ENCODE results near the gene VSTM1. TPM values are rescaled to one million over a fixed set of nuclear protein-coding genes. Genes with fewer than 3 reads are reported as not detected.
A peak's percentile ranks its signal among the peaks of the same experiment; 100 is the strongest.

The VSTM1 gene
- total RNA-seq, 2 donors from 2014 or later: not detected

DNA sequence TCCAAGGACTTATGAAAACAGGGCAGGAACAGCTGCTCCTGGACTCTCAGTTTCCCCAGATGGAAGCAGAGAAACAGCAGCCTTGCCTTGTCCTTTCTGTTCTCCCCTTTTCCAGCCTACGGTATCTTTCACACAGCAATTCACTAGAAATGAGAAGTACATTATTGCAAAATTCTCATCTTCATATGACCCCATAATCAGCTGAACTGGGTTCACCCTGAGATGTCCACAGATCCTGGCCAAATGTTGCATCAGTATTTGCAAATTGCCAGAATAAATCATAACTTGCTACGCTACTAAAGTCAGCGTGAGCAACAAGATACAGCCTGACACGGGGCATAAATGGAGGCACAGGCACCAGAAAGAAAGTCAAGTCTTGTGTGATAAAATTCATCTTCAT lies 16.1 kb downstream of the VSTM1 start:
- peaks cover 3% of the 10 kb centered on the region for H3K9me3 Mint-ChIP-seq
- no peaks in the 10 kb centered on the region for H3K36me3 Mint-ChIP-seq (ENCODE audit: low read depth)

DNA sequence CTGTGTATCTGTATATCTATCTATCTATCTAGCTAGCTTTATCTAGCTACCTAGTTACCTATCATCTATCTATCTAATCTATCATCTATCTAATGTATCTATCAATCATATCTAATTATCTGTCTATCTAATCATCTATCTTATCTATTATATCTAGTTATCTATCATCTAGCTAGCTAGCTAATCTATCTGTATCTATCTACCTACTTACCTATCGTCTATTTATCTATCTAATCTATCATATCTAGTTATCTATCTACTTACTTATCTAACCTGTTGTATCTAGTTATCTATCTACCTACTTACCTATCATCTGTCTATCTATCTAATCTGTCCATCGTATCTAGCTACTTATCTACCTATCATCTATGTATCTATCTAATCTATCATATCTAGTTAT lies 17.9 kb downstream of the VSTM1 start:
- 70 to 91% methylated on average over 2 of the region's 2 CpGs for WGBS, 2 experiments (ENCODE audit: insufficient coverage in 1 of 2, insufficient read length in 1 of 2)
- peaks cover 3% of the 10 kb centered on the region for H3K9me3 Mint-ChIP-seq
- H3K36me3 Mint-ChIP-seq (ENCODE audit: low read depth): no peaks in the 10 kb centered on the region
- no peaks in the 10 kb centered on the region for H3K4me1 Mint-ChIP-seq
- Histone ChIP-seq H3K36me3 (ENCODE audit: control insufficient read depth, insufficient read depth, low read length) (no peaks in the 10 kb centered on the region), H3K9me3 (ENCODE audit: control insufficient read depth, low read length) (peaks cover 19% of the 10 kb centered on the region), H3K27me3 (ENCODE audit: control insufficient read depth, insufficient read depth, low read length, poor library complexity, severe bottlenecking) (no peaks in the 10 kb centered on the region), H3K4me3 (ENCODE audit: low read length) (peak overlapping the region; percentile 40), H3K9ac (ENCODE audit: extremely low read depth, low read length, poor library complexity, severe bottlenecking) (no peak overlapping the region), H3K27ac (ENCODE audit: low read depth, low read length) (no peak overlapping the region), H3K4me1 (ENCODE audit: control insufficient read depth, insufficient read depth, low read length) (no peaks in the 10 kb centered on the region)
- H3K4me3 Mint-ChIP-seq: no peak overlapping the region
- H3K27ac Mint-ChIP-seq: no peak overlapping the region
- TF ChIP-seq, protein P1, sequence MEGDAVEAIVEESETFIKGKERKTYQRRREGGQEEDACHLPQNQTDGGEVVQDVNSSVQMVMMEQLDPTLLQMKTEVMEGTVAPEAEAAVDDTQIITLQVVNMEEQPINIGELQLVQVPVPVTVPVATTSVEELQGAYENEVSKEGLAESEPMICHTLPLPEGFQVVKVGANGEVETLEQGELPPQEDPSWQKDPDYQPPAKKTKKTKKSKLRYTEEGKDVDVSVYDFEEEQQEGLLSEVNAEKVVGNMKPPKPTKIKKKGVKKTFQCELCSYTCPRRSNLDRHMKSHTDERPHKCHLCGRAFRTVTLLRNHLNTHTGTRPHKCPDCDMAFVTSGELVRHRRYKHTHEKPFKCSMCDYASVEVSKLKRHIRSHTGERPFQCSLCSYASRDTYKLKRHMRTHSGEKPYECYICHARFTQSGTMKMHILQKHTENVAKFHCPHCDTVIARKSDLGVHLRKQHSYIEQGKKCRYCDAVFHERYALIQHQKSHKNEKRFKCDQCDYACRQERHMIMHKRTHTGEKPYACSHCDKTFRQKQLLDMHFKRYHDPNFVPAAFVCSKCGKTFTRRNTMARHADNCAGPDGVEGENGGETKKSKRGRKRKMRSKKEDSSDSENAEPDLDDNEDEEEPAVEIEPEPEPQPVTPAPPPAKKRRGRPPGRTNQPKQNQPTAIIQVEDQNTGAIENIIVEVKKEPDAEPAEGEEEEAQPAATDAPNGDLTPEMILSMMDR (conservative IDR thresholded peaks at IDR 0.05): no peak
- no peak for DNase-seq
- H3K27me3 Mint-ChIP-seq (ENCODE audit: insufficient read depth): peaks cover 23% of the 10 kb centered on the region

More for the DNA sequence above, 16.1 kb downstream of the VSTM1 start:
- no peak overlapping the region for H3K27ac Mint-ChIP-seq
- WGBS, 2 experiments (ENCODE audit: insufficient coverage in 1 of 2, insufficient read length in 1 of 2): 94 to 95% methylated on average over 4 of the region's 4 CpGs
- peaks cover 19% of the 10 kb centered on the region for H3K27me3 Mint-ChIP-seq (ENCODE audit: insufficient read depth)
- no peak for DNase-seq
- H3K4me1 Mint-ChIP-seq: no peaks in the 10 kb centered on the region
- H3K27me3 ChIP-seq (ENCODE audit: control insufficient read depth, insufficient read depth, low read length, poor library complexity, severe bottlenecking): no peaks in the 10 kb centered on the region
- no peaks in the 10 kb centered on the region for H3K4me1 ChIP-seq (ENCODE audit: control insufficient read depth, insufficient read depth, low read length)
- no peak overlapping the region for H3K4me3 ChIP-seq (ENCODE audit: low read length)
- no peaks in the 10 kb centered on the region for H3K36me3 ChIP-seq (ENCODE audit: control insufficient read depth, insufficient read depth, low read length)
- H3K9ac ChIP-seq (ENCODE audit: extremely low read depth, low read length, poor library complexity, severe bottlenecking): no peak overlapping the region
- peaks cover 19% of the 10 kb centered on the region for H3K9me3 ChIP-seq (ENCODE audit: control insufficient read depth, low read length)
- no peak overlapping the region for H3K27ac ChIP-seq (ENCODE audit: low read depth, low read length)
- no peak overlapping the region for H3K4me3 Mint-ChIP-seq
- TF ChIP-seq, protein P1 (conservative IDR thresholded peaks at IDR 0.05): no peak

DNA sequence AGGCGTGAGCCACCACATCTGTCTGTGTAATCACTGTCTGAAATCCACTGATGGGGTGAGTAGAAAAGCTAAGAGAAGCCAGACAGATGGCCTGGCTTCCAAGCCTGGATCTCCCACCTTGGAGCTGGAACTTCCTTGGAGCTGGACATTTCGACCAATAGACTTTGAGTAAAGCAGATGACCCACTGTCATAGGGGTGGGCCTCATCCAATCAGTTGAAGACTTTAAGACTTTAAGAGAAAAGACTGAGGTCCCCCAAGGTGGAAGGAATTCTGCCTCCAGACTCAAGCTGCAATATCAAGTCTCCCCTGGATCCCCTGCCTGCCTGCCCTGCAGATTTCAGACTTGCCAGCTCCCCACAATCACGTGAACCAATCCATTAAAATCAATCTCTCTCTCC lies 20.7 kb downstream of the VSTM1 start:
- Histone ChIP-seq H3K27me3 (ENCODE audit: control insufficient read depth, insufficient read depth, low read length, poor library complexity, severe bottlenecking) (no peaks in the 10 kb centered on the region), H3K36me3 (ENCODE audit: control insufficient read depth, insufficient read depth, low read length) (no peaks in the 10 kb centered on the region), H3K9me3 (ENCODE audit: control insufficient read depth, low read length) (peaks cover 19% of the 10 kb centered on the region), H3K27ac (ENCODE audit: low read depth, low read length) (no peak overlapping the region), H3K4me1 (ENCODE audit: control insufficient read depth, insufficient read depth, low read length) (no peaks in the 10 kb centered on the region), H3K9ac (ENCODE audit: extremely low read depth, low read length, poor library complexity, severe bottlenecking) (no peak overlapping the region), H3K4me3 (ENCODE audit: low read length) (no peak overlapping the region)
- no peak for DNase-seq
- H3K9me3 Mint-ChIP-seq: peaks cover 3% of the 10 kb centered on the region
- no peaks in the 10 kb centered on the region for H3K36me3 Mint-ChIP-seq (ENCODE audit: low read depth)
- H3K27ac Mint-ChIP-seq: no peak overlapping the region
- 94% methylated on average over 2 of the region's 3 CpGs for WGBS, 2 experiments (ENCODE audit: insufficient coverage in 1 of 2, insufficient read length in 1 of 2)
- no peaks in the 10 kb centered on the region for H3K4me1 Mint-ChIP-seq
- TF ChIP-seq, protein P1 (conservative IDR thresholded peaks at IDR 0.05): no peak
- H3K27me3 Mint-ChIP-seq (ENCODE audit: insufficient read depth): peaks cover 16% of the 10 kb centered on the region
- no peak overlapping the region for H3K4me3 Mint-ChIP-seq

All from endodermal cell (in vitro differentiated cells).